PC-9 (cell line): ENCODE results near the gene NFKBIB.

Experiments used
- EZH2 ChIP-seq: fragments of 200-600 bp; sonication (generic); IDR thresholded peaks from 2 replicates; pipeline ENCODE4 v1.8.0; 2017; ENCODE audit warnings: antibody characterized with exemption, low read depth
- TF ChIP-seq, protein P1 (sequence below): fragments of 200-600 bp; sonication (generic); conservative IDR thresholded peaks from 2 replicates; pipeline ENCODE4 v1.6.1; 2017; ENCODE audit warnings: mixed run types, antibody characterized with exemption, mild to moderate bottlenecking, moderate library complexity

DNA sequence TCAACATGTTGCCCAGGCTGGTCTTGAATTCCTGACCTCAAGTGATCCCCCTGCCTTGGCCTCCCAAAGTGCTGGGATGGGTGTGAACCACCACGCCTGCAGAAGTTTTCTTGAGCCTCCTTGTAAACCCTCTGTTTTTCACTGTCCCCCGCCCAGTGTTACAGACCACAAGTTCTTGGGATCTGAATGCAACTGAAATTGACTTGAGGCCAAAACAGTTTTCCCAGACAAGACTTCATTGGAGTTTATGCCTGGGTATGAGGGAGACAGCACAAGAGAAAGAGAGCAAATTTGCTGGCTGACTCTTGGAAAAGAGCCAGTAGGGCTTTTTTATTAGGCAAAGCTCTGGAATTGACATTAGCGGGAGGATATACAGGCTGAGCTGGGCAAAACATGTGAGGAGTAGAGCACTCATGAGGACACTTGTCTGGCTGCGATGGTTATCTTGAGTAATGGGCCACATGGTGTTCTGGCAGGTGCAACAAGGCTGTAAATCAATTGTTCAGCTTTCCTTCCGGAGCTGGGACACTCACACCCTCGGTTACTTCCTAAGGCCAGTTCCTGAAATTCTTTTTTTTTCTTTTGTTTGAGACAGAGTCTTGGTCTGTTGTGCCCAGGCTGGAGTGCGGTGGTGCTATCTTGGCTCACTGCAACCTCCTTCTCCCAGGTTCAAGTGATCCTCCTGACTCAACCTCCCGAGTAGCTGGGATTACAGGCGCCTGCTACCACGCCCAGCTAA is 37.3 kb upstream of the NFKBIB start:
- TF ChIP-seq, protein P1, sequence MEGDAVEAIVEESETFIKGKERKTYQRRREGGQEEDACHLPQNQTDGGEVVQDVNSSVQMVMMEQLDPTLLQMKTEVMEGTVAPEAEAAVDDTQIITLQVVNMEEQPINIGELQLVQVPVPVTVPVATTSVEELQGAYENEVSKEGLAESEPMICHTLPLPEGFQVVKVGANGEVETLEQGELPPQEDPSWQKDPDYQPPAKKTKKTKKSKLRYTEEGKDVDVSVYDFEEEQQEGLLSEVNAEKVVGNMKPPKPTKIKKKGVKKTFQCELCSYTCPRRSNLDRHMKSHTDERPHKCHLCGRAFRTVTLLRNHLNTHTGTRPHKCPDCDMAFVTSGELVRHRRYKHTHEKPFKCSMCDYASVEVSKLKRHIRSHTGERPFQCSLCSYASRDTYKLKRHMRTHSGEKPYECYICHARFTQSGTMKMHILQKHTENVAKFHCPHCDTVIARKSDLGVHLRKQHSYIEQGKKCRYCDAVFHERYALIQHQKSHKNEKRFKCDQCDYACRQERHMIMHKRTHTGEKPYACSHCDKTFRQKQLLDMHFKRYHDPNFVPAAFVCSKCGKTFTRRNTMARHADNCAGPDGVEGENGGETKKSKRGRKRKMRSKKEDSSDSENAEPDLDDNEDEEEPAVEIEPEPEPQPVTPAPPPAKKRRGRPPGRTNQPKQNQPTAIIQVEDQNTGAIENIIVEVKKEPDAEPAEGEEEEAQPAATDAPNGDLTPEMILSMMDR, result no peak
- no peak for TF ChIP-seq EZH2
